WTC11 (cell line): ENCODE measurements around the gene ZFP36L2. TPM values are rescaled to one million over a fixed set of nuclear protein-coding genes. Genes with fewer than 3 reads are reported as not detected.
A peak's percentile ranks its signal among the peaks of the same experiment; 100 is the strongest.

Experiments used
- ATAC-seq: fragments of 200-7000 bp; cut with Tn5 transposase; 2 replicates; pipeline ENCODE4 v1.10.0; 2021; ENCODE audit warnings: mild to moderate bottlenecking, moderate library complexity
- CTCF ChIA-PET: fragments of 300-600 bp; sonication (Branson Sonifier 250); formaldehyde crosslinking; loops from one replicate; lab custom pipeline; 2021; ENCODE audit warnings: antibody characterized with exemption; lab: Charles Lee
- POLR2A ChIA-PET: fragments of 350-600 bp; sonication (Branson Sonifier 250); formaldehyde crosslinking; loops from one replicate; lab custom pipeline; 2021; ENCODE audit warnings: antibody characterized with exemption; lab: Charles Lee
- DNase-seq: peaks from one replicate; pipeline ENCODE4 v3.0.0; 2021; ENCODE audit warnings: low spot score
- H3K27ac Mint-ChIP-seq: 2 replicates; pipeline ENCODE4 v1.8.0; 2021; ENCODE audit warnings: mixed read lengths
- H3K27me3 Mint-ChIP-seq: 2 replicates; pipeline ENCODE4 v1.8.0; 2021; ENCODE audit warnings: low read depth, mild to moderate bottlenecking, moderate library complexity, mixed read lengths
- H3K36me3 Mint-ChIP-seq: 2 replicates; pipeline ENCODE4 v1.8.0; 2021; ENCODE audit warnings: mixed read lengths
- H3K4me1 Mint-ChIP-seq: 2 replicates; pipeline ENCODE4 v1.8.0; 2022; ENCODE audit warnings: mixed read lengths
- H3K4me3 Mint-ChIP-seq: 2 replicates; pipeline ENCODE4 v1.8.0; 2021; ENCODE audit warnings: mild to moderate bottlenecking, moderate library complexity, mixed read lengths
- H3K9me3 Mint-ChIP-seq: 2 replicates; pipeline ENCODE4 v1.8.0; 2021; ENCODE audit warnings: mixed read lengths
- AR ChIP-seq: fragments of 250-450 bp; sonication (Bioruptor Pico); IDR thresholded peaks from 2 replicates; pipeline ENCODE4 v1.9.0; 2021; ENCODE audit warnings: mild to moderate bottlenecking
- ATF1 ChIP-seq: sonication (generic); formaldehyde crosslinking; IDR thresholded peaks from 2 replicates; pipeline ENCODE4 v1.8.1; 2023; ENCODE audit warnings: mild to moderate bottlenecking, moderate library complexity, missing genetic modification reagents
- E2F1 ChIP-seq: sonication (generic); formaldehyde crosslinking; IDR thresholded peaks from 2 replicates; pipeline ENCODE4 v1.8.0; 2022; ENCODE audit warnings: mild to moderate bottlenecking, missing genetic modification reagents
- ELF4 ChIP-seq: sonication (generic); formaldehyde crosslinking; IDR thresholded peaks from 2 replicates; pipeline ENCODE4 v1.8.1; 2022; ENCODE audit warnings: low read depth, mild to moderate bottlenecking, moderate library complexity, missing genetic modification reagents
- GTF2I ChIP-seq: fragments of 250-450 bp; sonication (Bioruptor Pico); conservative IDR thresholded peaks from 2 replicates; pipeline ENCODE4 v1.4.0; 2021; ENCODE audit warnings: mild to moderate bottlenecking
- PRDM15 ChIP-seq: sonication (generic); formaldehyde crosslinking; IDR thresholded peaks from 2 replicates; pipeline ENCODE4 v1.8.0; 2022; ENCODE audit warnings: missing genetic modification reagents
- SMAD3 ChIP-seq: sonication (generic); formaldehyde crosslinking; IDR thresholded peaks from 2 replicates; pipeline ENCODE4 v1.8.0; 2022; ENCODE audit warnings: missing genetic modification reagents, mild to moderate bottlenecking, borderline replicate concordance
- TP53 ChIP-seq: sonication (generic); formaldehyde crosslinking; IDR thresholded peaks from 2 replicates; pipeline ENCODE4 v1.8.1; 2023; ENCODE audit warnings: mild to moderate bottlenecking, missing genetic modification reagents
- ZBTB43 ChIP-seq: sonication (generic); formaldehyde crosslinking; IDR thresholded peaks from 2 replicates; pipeline ENCODE4 v1.8.1; 2023; ENCODE audit warnings: mild to moderate bottlenecking, missing genetic modification reagents
- ZMAT4 ChIP-seq: fragments of 250-450 bp; sonication (Bioruptor Pico); IDR thresholded peaks from 2 replicates; pipeline ENCODE4 v1.9.0; 2021; ENCODE audit warnings: mild to moderate bottlenecking
- ZNF281 ChIP-seq: sonication (generic); formaldehyde crosslinking; IDR thresholded peaks from 2 replicates; pipeline ENCODE4 v1.8.0; 2023; ENCODE audit warnings: mild to moderate bottlenecking, missing genetic modification reagents
- total RNA-seq: library from RNA; stranded (reverse); gene quantifications from 3 replicates; pipeline ENCODE4 v1.2.3, GENCODE V29; 2021
- TF ChIP-seq, protein P1 (sequence below): sonication (generic); formaldehyde crosslinking; IDR thresholded peaks from 2 replicates; pipeline ENCODE4 v1.8.0; 2022; ENCODE audit warnings: mild to moderate bottlenecking, missing genetic modification reagents
- TF ChIP-seq, protein P2 (sequence below): sonication (generic); formaldehyde crosslinking; IDR thresholded peaks from 2 replicates; pipeline ENCODE4 v1.8.0; 2022; ENCODE audit warnings: mild to moderate bottlenecking, missing genetic modification reagents

Gene ZFP36L2
- total RNA-seq, 1 experiment from 2014 or later = 50.4 TPM

DNA sequence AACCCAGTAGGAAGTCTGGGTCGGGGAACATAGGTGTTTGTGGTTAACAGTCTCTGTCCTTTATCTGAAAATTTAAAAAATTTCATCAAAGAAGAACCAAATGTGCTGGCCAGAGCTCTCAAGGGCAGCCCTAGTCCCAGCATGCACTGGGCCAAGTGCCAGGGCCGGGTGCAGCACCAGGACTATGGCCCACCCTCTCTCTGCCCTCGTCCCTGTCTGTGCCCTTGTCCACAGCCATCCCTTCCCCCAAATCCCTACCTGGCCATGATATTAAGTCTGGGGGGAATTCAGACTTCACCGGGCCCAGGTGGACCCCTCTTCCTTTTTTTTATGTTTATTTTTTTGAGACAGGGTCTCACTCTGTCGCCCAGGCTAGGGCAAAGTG is 14.4 kb upstream of the ZFP36L2 start (continued):
- no peak for TF ChIP-seq PRDM15 (CRISPR knock-in tag)
- no peak for TF ChIP-seq ELF4 (CRISPR knock-in tag)
- no peak for TF ChIP-seq ZBTB43 (CRISPR knock-in tag)
- no peak for TF ChIP-seq E2F1 (CRISPR knock-in tag)

DNA sequence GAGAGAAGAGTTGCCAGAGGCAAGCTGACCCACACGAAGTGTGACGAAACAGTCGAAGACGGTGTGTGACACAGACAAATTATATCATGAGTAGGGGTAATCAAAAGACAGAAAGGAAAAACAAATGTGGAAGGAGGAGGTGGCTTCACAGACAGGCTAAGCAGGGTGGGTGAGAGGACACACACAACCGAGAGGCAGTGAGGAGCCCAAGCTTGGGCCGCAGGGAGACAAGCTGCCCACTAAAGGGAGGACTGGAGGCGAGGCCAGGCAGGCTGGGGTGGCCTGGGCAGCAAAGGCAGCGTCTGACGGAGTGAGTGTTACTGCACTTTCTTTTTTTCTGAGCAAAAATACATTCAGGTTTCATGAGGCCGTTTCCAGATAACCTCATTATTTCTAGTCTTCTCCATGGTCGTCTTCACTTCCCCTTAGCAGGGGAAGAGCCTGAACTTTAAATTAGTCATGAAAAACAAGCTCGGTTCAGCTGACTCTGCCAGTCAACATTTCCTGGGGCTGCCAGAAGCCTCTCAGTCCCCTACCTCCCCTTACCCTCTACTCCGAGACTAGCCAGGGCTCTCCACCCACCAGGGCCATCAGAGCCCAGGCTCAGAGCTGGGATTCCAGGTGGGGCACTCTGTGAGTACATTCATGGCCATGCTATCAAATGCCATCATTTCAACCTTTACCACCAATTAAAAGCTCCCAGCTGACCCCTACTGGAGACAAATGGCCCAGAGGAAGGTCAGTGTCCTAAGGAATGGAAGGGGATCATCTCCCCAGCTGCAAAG is 13.8 kb upstream of the ZFP36L2 start:
- no peak for DNase-seq
- CTCF ChIA-PET = interaction anchor here (0.6 to 3.3 kb wide), 12 partner anchors 11 to 245 kb away, joined by 3 to 23 read pairs (median 5); partner anchors contain the start of gene ZFP36L2
- Mint-ChIP-seq H3K9me3 (no peaks in the 10 kb centered on the region), H3K4me1 (peaks cover 7% of the 10 kb centered on the region), H3K27me3 (no peaks in the 10 kb centered on the region)
- no peak for TF ChIP-seq SMAD3 (CRISPR knock-in tag)
- TF ChIP-seq, protein P1, sequence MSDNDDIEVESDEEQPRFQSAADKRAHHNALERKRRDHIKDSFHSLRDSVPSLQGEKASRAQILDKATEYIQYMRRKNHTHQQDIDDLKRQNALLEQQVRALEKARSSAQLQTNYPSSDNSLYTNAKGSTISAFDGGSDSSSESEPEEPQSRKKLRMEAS (CRISPR knock-in tag) = no peak
- no peak for TF ChIP-seq TP53 (CRISPR knock-in tag)
- TF ChIP-seq, all 79 proteins: peak for 0
- POLR2A ChIA-PET = interaction anchor here (0.9 to 1.5 kb wide), 2 partner anchors 13 to 16 kb away, joined by 3 to 5 read pairs; partner anchors contain the start of gene ZFP36L2
- no peak overlapping the region for H3K4me3 Mint-ChIP-seq
- peak; percentile 39 for ATAC-seq
- H3K36me3 Mint-ChIP-seq = no peaks in the 10 kb centered on the region
- H3K27ac Mint-ChIP-seq = peak overlapping the region; percentile 48

DNA sequence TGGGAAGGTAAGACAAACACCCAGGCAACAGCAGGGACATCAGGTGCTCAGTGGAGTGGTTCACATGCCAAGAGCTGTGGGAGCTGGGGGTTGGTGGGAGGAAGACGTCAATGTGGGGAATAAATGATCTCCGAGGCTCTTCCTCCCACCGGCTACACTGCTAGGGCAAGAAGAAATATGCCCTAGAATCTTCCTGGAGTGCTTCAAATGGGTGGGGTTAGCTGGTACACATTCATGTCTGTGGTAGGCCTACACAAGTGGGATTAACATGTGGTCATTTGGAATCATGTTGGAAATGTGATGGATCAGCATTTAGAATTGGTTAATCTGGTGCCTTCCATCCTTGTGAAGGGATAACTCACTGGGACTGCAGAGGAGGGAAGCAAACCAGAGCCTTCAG is 12.4 kb upstream of the ZFP36L2 start:
- Mint-ChIP-seq H3K4me1 (peaks cover 7% of the 10 kb centered on the region), H3K36me3 (no peaks in the 10 kb centered on the region), H3K27ac (no peak overlapping the region; the same call in 1 of the 2 replicates), H3K9me3 (no peaks in the 10 kb centered on the region), H3K27me3 (no peaks in the 10 kb centered on the region), H3K4me3 (no peak overlapping the region)
- DNase-seq = no peak
- POLR2A ChIA-PET = interaction anchor here (1.5 kb wide), 1 partner anchor 12 kb away, joined by 5 read pairs; the partner anchor contains the start of gene ZFP36L2
- CTCF ChIA-PET = interaction anchor here (0.6 to 3.3 kb wide), 2 partner anchors 10 to 73 kb away, joined by 3 to 23 read pairs; partner anchors contain the start of gene ZFP36L2
- ATAC-seq = no peak
- TF ChIP-seq GTF2I (CRISPR knock-in tag) = no peak
- no peak for TF ChIP-seq ZMAT4 (CRISPR knock-in tag)
- no peak for TF ChIP-seq ATF1 (CRISPR knock-in tag)
- TF ChIP-seq, protein P2, sequence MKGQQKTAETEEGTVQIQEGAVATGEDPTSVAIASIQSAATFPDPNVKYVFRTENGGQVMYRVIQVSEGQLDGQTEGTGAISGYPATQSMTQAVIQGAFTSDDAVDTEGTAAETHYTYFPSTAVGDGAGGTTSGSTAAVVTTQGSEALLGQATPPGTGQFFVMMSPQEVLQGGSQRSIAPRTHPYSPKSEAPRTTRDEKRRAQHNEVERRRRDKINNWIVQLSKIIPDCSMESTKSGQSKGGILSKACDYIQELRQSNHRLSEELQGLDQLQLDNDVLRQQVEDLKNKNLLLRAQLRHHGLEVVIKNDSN (CRISPR knock-in tag) = no peak
- no peak for TF ChIP-seq ZNF281
- TF ChIP-seq AR (CRISPR knock-in tag) = no peak
